Prostate gland (tissue), 2 donors: Measurements from ENCODE around the gene SLCO3A1.

ENCODE experiments used
- CTCF ChIP-seq, 4 experiments: fragments of 200-600 bp in 2 of 4; fragments of 450-650 bp in 2 of 4; sonication (generic) in 2 of 4; IDR thresholded peaks; 1 replicate in 3 of 4; 2 replicates in 1 of 4; pipeline ENCODE4 v1.5.1; 2016 to 2019; ENCODE audit warnings: antibody characterized with exemption in 4 of 4, mild to moderate bottlenecking in 2 of 4, moderate library complexity in 2 of 4
- POLR2A ChIP-seq: fragments of 450-650 bp; IDR thresholded peaks from one replicate; pipeline ENCODE4 v1.6.1; 2016; ENCODE audit warnings: antibody characterized with exemption, mild to moderate bottlenecking
- POLR2AphosphoS5 ChIP-seq: sonication (generic); formaldehyde crosslinking; IDR thresholded peaks from one replicate; pipeline ENCODE4 v1.6.1; 2017; ENCODE audit warnings: antibody characterized with exemption

GRCh38 chr15:92082006-92082843 is 228.7 kb downstream of the SLCO3A1 start:
- TF ChIP-seq POLR2AphosphoS5, result no peak
- TF ChIP-seq CTCF (IDR thresholded peaks at IDR 0.05), result peak; percentile 22 to 78 (median 58)
- TF ChIP-seq POLR2A, result no peak
